Midbrain (tissue), 1 donor: ENCODE data around the gene KIF20B.
"Not testable (repeated sequence)": the region's sequence is repeated elsewhere in the genome, so short reads cannot be mapped to it uniquely, and the experiment has no call there.

Experiments
- DNase-seq: peaks from one replicate; lab custom pipeline; 2025; lab: John Stamatoyannopoulos, UW

KIF20B gene

GRCh38 chr10:89783406-89783805 is 82.0 kb downstream of the KIF20B start:
- DNase-seq, result no peak

- no peak for DNase-seq
Measured at GRCh38 chr10:89785095-89785494, 83.7 kb downstream of the KIF20B start.

- DNase-seq, result no peak
Measured at GRCh38 chr10:89789188-89789877, 87.9 kb downstream of the KIF20B start.

- DNase-seq, result no peak
Measured at GRCh38 chr10:89792187-89792586, 90.8 kb downstream of the KIF20B start.

GRCh38 chr10:89793649-89794254 is 92.4 kb downstream of the KIF20B start:
- DNase-seq, result peak; percentile 71

GRCh38 chr10:89795840-89796239 is 94.5 kb downstream of the KIF20B start:
- DNase-seq, result no peak

GRCh38 chr10:89798092-89798491 is 96.7 kb downstream of the KIF20B start:
- no peak for DNase-seq

GRCh38 chr10:89799573-89799972 is 98.2 kb downstream of the KIF20B start:
- DNase-seq, result no peak

GRCh38 chr10:89805599-89806013 is 104.2 kb downstream of the KIF20B start:
- no peak for DNase-seq

- no peak for DNase-seq
Measured at GRCh38 chr10:89808842-89809241, 107.5 kb downstream of the KIF20B start.

GRCh38 chr10:89809766-89810165 is 108.4 kb downstream of the KIF20B start:
- no peak for DNase-seq

- DNase-seq, result no peak
Measured at GRCh38 chr10:89810908-89811525, 109.6 kb downstream of the KIF20B start.

GRCh38 chr10:89813546-89813945 is 112.2 kb downstream of the KIF20B start:
- no peak for DNase-seq

- no peak for DNase-seq
Measured at GRCh38 chr10:89814278-89814677, 112.9 kb downstream of the KIF20B start.

- no peak for DNase-seq
Measured at GRCh38 chr10:89815049-89815853, 113.9 kb downstream of the KIF20B start.

GRCh38 chr10:89819008-89819407 is 117.6 kb downstream of the KIF20B start:
- DNase-seq, result not testable (repeated sequence)
